Measurements from ENCODE around the gene HIVEP3.

Gene HIVEP3

GRCh38 chr1:41874903-41875411 is 43.8 kb downstream of the HIVEP3 start:
- no peak for DNase-seq (ENCODE audit: low read depth in 2 of 3, low spot score in 1 of 3)

GRCh38 chr1:41874151-41874719 is 44.5 kb downstream of the HIVEP3 start:
- no peak for DNase-seq (ENCODE audit: low read depth in 2 of 3, low spot score in 1 of 3)

GRCh38 chr1:41872074-41872473 is 46.6 kb downstream of the HIVEP3 start:
- DNase-seq (ENCODE audit: low read depth in 2 of 3, low spot score in 1 of 3): no peak

GRCh38 chr1:41870076-41870562 is 48.6 kb downstream of the HIVEP3 start:
- DNase-seq (ENCODE audit: low read depth in 2 of 3, low spot score in 1 of 3): no peak

- DNase-seq (ENCODE audit: low read depth in 2 of 3, low spot score in 1 of 3): no peak
Observed at GRCh38 chr1:41868241-41868998, 50.3 kb downstream of the HIVEP3 start.

GRCh38 chr1:41866285-41866684 is 52.4 kb downstream of the HIVEP3 start:
- DNase-seq (ENCODE audit: low read depth in 2 of 3, low spot score in 1 of 3): no peak

GRCh38 chr1:41864471-41865040 is 54.2 kb downstream of the HIVEP3 start:
- DNase-seq (ENCODE audit: low read depth in 2 of 3, low spot score in 1 of 3): no peak

GRCh38 chr1:41863718-41864117 is 55.0 kb downstream of the HIVEP3 start:
- DNase-seq (ENCODE audit: low read depth in 2 of 3, low spot score in 1 of 3): no peak

- DNase-seq (ENCODE audit: low read depth in 2 of 3, low spot score in 1 of 3): peak; percentile 46 to 61 (median 58)
Observed at GRCh38 chr1:41862384-41863221, 56.1 kb downstream of the HIVEP3 start.

- no peak for DNase-seq (ENCODE audit: low read depth in 2 of 3, low spot score in 1 of 3)
Observed at GRCh38 chr1:41861535-41862383, 57.0 kb downstream of the HIVEP3 start.

GRCh38 chr1:41860771-41861170 is 58.0 kb downstream of the HIVEP3 start:
- no peak for DNase-seq (ENCODE audit: low read depth in 2 of 3, low spot score in 1 of 3)

- no peak for DNase-seq (ENCODE audit: low read depth in 2 of 3, low spot score in 1 of 3)
Observed at GRCh38 chr1:41860214-41860613, 58.5 kb downstream of the HIVEP3 start.

GRCh38 chr1:41859686-41860085 is 59.0 kb downstream of the HIVEP3 start:
- no peak for DNase-seq (ENCODE audit: low read depth in 2 of 3, low spot score in 1 of 3)

- no peak for DNase-seq (ENCODE audit: low read depth in 2 of 3, low spot score in 1 of 3)
Observed at GRCh38 chr1:41856944-41857285, 61.8 kb downstream of the HIVEP3 start.

GRCh38 chr1:41856151-41856943 is 62.4 kb downstream of the HIVEP3 start:
- DNase-seq (ENCODE audit: low read depth in 2 of 3, low spot score in 1 of 3): no peak

- DNase-seq (ENCODE audit: low read depth in 2 of 3, low spot score in 1 of 3): no peak
Observed at GRCh38 chr1:41855713-41856112, 63.0 kb downstream of the HIVEP3 start.

GRCh38 chr1:41853907-41854306 is 64.8 kb downstream of the HIVEP3 start:
- no peak for DNase-seq (ENCODE audit: low read depth in 2 of 3, low spot score in 1 of 3)

- DNase-seq (ENCODE audit: low read depth in 2 of 3, low spot score in 1 of 3): no peak
Observed at GRCh38 chr1:41852091-41852490, 66.6 kb downstream of the HIVEP3 start.

- DNase-seq (ENCODE audit: low read depth in 2 of 3, low spot score in 1 of 3): no peak
Observed at GRCh38 chr1:41851589-41851988, 67.1 kb downstream of the HIVEP3 start.

- peak in 2 of 3 donors; percentile 11 to 25 for DNase-seq (ENCODE audit: low read depth in 2 of 3, low spot score in 1 of 3)
Observed at GRCh38 chr1:41850029-41850428, 68.7 kb downstream of the HIVEP3 start.

All from stimulated activated CD4-positive, alpha-beta T cell treated with anti-CD3 and anti-CD28 coated beads, Interleukin-12 subunit alpha, Interleukin-12 subunit beta, amount 100 ng/mL, for 48 hours (primary cell).